KG1 (cell line): ENCODE results near the gene OSBP2.

Experiments
- DNase-seq: peaks from one replicate; lab custom pipeline; 2025; lab: John Stamatoyannopoulos, UW

The OSBP2 gene

GRCh38 chr22:30810105-30810504 lies 115.4 kb downstream of the OSBP2 start:
- no peak for DNase-seq

GRCh38 chr22:30813936-30814335 lies 119.3 kb downstream of the OSBP2 start:
- DNase-seq = no peak

- DNase-seq = no peak
Measured at GRCh38 chr22:30816413-30816812, 121.7 kb downstream of the OSBP2 start.

GRCh38 chr22:30821381-30821780 lies 126.7 kb downstream of the OSBP2 start:
- no peak for DNase-seq

- no peak for DNase-seq
Measured at GRCh38 chr22:30821863-30822215, 127.2 kb downstream of the OSBP2 start.

GRCh38 chr22:30822216-30823014 lies 127.7 kb downstream of the OSBP2 start:
- no peak for DNase-seq

- no peak for DNase-seq
Measured at GRCh38 chr22:30823015-30823370, 128.3 kb downstream of the OSBP2 start.

- DNase-seq = no peak
Measured at GRCh38 chr22:30824096-30824495, 129.4 kb downstream of the OSBP2 start.

- no peak for DNase-seq
Measured at GRCh38 chr22:30824711-30825110, 130.0 kb downstream of the OSBP2 start.

GRCh38 chr22:30825711-30826505 lies 131.2 kb downstream of the OSBP2 start:
- DNase-seq = no peak

GRCh38 chr22:30826670-30827355 lies 132.1 kb downstream of the OSBP2 start:
- DNase-seq = no peak

- no peak for DNase-seq
Measured at GRCh38 chr22:30827646-30828045, 133.0 kb downstream of the OSBP2 start.

- DNase-seq = no peak
Measured at GRCh38 chr22:30828187-30829155, 133.8 kb downstream of the OSBP2 start.

- DNase-seq = no peak
Measured at GRCh38 chr22:30829901-30830550, 135.4 kb downstream of the OSBP2 start.

- no peak for DNase-seq
Measured at GRCh38 chr22:30830907-30831306, 136.2 kb downstream of the OSBP2 start.

- no peak for DNase-seq
Measured at GRCh38 chr22:30832407-30832987, 137.8 kb downstream of the OSBP2 start.

GRCh38 chr22:30833322-30833721 lies 138.6 kb downstream of the OSBP2 start:
- no peak for DNase-seq

GRCh38 chr22:30837531-30837930 lies 142.9 kb downstream of the OSBP2 start:
- DNase-seq = no peak

- DNase-seq = no peak
Measured at GRCh38 chr22:30838111-30838510, 143.4 kb downstream of the OSBP2 start.

- DNase-seq = no peak
Measured at GRCh38 chr22:30841273-30841672, 146.6 kb downstream of the OSBP2 start.

- DNase-seq = no peak
Measured at GRCh38 chr22:30843245-30843644, 148.6 kb downstream of the OSBP2 start.
